Vagina (tissue), 2 donors: ENCODE data around the gene ZBTB5.

Experiments
- POLR2A ChIP-seq, 2 donors: fragments of 450-650 bp; IDR thresholded peaks; one replicate each; pipeline ENCODE4 v1.6.1; 2017; ENCODE audit warnings: antibody characterized with exemption in 2 of 2, mild to moderate bottlenecking in 2 of 2, moderate library complexity in 2 of 2
- POLR2AphosphoS5 ChIP-seq, 2 donors: sonication (generic); formaldehyde crosslinking; IDR thresholded peaks; one replicate each; pipeline ENCODE4 v1.9.0; 2017; ENCODE audit warnings: antibody characterized with exemption in 2 of 2, mild to moderate bottlenecking in 2 of 2, low read depth in 1 of 2; ENCODE audit not compliant: insufficient read depth in 1 of 2
- TF ChIP-seq, protein P1 (sequence below), 3 experiments: fragments of 450-650 bp in 2 of 3; fragments of 200-600 bp in 1 of 3; sonication (generic) in 1 of 3; IDR thresholded peaks; one replicate each; pipeline ENCODE4 v1.5.1; 2017 to 2019; ENCODE audit warnings: antibody characterized with exemption in 3 of 3, mild to moderate bottlenecking in 2 of 3, moderate library complexity in 2 of 3

DNA sequence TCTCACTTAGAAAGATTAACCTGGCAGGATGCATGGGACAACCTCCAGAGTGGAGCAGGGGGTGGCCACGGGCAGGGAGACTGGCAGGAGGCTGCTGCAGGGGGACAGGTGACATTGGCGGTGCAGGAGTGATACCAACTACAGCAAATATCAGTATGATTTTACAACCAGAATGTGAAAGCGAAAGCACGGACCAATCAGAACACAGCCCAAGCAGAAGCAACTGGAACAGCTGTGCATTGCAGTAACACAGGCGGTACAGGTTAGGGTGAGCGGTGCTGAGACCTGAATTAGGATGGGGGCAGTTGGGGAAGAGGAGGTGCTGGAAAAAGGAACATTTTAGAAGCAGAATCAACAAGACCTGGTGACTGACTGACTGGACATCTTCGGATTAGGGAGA lies 49.7 kb upstream of the ZBTB5 start:
- no peak for TF ChIP-seq POLR2AphosphoS5 (IDR thresholded peaks at IDR 0.05; ENCODE audit: insufficient read depth in 1 of 2, low read depth in 1 of 2)
- TF ChIP-seq, protein P1, sequence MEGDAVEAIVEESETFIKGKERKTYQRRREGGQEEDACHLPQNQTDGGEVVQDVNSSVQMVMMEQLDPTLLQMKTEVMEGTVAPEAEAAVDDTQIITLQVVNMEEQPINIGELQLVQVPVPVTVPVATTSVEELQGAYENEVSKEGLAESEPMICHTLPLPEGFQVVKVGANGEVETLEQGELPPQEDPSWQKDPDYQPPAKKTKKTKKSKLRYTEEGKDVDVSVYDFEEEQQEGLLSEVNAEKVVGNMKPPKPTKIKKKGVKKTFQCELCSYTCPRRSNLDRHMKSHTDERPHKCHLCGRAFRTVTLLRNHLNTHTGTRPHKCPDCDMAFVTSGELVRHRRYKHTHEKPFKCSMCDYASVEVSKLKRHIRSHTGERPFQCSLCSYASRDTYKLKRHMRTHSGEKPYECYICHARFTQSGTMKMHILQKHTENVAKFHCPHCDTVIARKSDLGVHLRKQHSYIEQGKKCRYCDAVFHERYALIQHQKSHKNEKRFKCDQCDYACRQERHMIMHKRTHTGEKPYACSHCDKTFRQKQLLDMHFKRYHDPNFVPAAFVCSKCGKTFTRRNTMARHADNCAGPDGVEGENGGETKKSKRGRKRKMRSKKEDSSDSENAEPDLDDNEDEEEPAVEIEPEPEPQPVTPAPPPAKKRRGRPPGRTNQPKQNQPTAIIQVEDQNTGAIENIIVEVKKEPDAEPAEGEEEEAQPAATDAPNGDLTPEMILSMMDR (IDR thresholded peaks at IDR 0.05), result no peak
- TF ChIP-seq POLR2A (IDR thresholded peaks at IDR 0.05), result no peak
